AG20443 (cell line): Measurements from ENCODE around the gene CD9.
A peak's percentile ranks its signal among the peaks of the same experiment; 100 is the strongest.

Experiments
- DNase-seq: peaks from one replicate; pipeline ENCODE4 v3.0.0; 2012; ENCODE audit warnings: low spot score, mixed read lengths

The CD9 gene

DNA sequence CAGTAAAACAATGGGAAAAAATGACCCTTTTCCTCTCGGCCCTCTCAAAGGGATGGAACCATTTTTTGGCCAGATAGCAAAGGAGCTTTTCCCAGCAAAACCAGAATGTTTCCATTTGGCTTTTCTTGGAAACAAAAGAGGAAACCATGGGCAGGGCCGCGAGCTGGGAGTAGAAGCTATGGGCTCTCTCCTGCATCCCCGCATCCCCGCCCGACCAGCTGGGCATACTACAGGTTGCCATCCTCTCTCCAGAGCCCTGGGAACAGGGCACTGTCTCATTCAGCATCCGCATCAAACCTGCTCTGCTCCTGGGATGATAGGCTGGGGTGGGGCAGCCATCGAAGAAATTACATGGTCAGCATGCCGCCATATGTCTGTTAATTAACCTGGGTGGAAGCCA lies 20.9 kb downstream of the CD9 start:
- DNase-seq = no peak

DNA sequence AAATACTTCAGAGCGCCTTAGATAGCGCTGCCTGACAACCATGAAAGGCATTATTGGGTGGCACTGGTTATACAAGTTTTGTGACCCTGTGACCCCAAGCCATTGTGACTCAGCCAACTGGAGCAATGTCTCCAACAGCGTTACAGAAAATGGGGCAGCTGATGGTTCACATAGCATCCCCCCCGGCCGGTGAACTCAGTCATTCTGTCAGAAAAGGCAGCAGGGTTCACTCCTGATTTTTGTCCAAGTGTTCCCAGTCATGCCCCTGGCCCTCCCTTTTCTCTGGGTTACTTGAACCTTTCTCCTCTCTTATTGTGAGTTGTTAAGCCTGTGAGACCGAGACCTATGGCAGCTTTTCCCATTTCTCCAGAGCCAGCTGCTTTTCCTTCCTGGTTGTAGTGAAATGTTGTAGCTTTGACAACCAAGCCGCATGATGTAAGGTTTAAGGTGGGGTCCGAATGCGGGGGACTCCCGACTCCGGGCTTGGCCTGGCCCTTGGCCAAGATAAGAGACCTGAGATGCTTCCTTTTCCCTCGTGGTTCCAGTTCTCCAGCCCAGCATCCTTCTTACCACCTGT lies 22.0 kb downstream of the CD9 start:
- no peak for DNase-seq

DNA sequence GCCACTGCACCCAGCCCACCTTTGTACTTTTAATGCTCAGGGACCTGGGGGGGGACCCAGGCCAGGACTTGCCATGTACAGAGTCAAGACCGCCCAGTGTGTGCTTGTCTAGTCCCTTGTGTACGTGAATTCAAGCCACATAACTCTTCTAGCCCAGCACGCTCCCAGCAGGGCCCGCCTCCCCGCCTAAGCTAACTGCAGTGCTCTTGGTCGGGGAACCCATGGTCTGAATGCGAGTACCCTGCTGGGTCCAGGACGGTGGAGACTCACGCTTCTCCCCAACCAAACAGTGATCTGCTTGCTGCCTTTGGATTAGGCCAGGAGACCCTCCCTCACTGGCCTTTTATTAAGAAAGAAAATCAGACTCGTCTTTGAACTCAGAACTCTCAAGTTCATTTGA lies 23.3 kb downstream of the CD9 start:
- DNase-seq = no peak

GRCh38 chr12:6224550-6224949 lies 24.4 kb downstream of the CD9 start:
- DNase-seq = peak; percentile 50

DNA sequence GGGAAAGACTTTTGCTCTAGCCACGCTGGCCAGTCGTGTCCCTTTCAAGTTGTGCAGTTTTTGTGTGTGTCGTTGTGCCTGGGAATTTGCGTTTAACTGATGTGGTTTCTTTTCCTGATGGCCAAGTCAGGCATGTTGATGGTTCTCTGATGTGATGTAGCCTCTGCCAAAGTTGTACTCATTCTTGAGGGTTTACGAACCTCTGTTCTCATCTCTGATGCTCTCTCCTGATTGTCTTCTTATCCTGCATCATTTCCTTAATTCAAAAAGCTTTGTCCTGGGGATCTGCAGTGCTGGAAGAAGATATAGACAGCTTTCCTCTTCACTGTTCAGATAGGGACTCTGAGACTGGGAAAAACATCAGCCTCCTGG lies 25.4 kb downstream of the CD9 start:
- DNase-seq = no peak

- DNase-seq = peak; percentile 50
Measured at GRCh38 chr12:6226002-6226678, 25.9 kb downstream of the CD9 start.

GRCh38 chr12:6226679-6227051 lies 26.5 kb downstream of the CD9 start:
- DNase-seq = no peak

DNA sequence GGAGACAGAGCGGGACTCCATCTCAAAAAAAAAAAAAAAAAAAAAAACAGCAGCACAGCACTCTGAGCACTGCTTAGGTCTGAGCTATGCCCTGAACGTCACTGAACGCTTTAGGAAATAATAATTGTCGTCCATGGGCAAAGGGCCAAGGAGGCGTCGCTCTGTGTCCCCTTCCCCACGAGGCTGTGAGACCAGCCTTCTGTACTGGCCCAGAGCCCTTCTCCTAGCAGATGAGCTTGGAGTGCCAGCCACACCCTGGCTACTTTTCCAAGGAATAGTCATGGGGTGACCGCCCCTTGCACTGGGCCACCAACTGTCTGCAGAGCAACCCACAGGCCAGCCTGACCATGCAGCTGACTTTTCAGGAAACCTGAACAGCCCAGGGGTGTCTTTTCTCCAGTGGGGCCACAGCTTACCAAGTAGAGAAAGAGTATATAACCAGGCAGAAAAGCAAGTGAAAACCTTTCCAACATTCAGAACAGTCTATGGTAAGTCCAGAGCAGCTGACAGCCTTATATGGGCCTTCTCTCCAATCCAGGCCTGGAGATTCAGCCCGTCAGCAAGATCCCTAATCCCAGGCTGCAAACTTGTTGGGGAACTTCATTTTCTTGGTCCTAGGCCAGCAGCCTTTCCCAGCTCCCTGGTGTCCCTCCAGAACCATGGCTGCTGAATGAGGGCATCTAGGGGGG lies 28.5 kb downstream of the CD9 start:
- no peak for DNase-seq

GRCh38 chr12:6229224-6230218 lies 29.3 kb downstream of the CD9 start:
- peak; percentile 85 for DNase-seq

GRCh38 chr12:6230321-6231110 lies 30.3 kb downstream of the CD9 start:
- peak; percentile 54 for DNase-seq

DNA sequence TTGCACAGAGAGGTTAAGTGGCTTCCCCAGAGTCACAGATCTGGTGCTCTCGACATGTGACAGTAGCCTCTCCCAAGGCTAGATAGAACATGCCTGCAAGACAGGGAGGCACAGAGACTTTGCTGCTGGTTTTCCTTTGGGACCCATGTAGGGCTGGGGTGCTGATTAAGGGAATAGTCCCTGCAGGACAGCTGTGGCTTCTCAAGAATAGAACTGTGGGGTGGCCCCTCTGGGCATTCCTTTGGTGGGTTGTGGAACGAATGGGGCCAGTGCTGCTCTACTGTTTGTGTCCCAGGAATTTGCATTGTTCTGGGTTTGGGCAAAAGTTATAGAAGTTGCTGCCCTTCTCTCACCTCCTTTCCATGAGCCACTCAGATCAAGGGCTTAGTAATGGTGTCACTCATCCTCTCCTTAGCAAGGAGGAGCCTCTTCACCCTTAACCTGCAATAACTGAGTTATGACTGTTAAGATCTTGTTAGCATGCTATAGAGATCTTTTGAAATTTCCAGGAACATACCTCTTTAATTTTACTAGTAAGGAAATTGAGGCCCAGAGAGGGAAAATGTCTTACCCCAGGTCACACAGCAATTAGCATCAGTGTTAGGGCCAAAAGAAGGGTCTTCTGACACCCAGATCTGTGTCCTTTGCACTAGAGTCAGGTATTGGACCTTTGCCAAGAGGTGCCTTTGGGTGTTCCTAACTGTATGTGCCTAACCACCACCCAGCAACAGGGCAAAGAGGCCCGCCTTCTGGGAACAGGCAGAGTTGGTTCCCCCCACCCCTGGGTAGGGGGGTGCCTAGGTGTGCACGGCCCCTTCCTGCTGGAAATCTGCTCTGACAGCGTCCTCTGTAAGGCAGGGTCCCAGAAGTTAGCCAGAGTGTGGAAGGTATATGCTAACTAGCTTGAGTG lies 31.4 kb downstream of the CD9 start:
- DNase-seq = no peak

DNA sequence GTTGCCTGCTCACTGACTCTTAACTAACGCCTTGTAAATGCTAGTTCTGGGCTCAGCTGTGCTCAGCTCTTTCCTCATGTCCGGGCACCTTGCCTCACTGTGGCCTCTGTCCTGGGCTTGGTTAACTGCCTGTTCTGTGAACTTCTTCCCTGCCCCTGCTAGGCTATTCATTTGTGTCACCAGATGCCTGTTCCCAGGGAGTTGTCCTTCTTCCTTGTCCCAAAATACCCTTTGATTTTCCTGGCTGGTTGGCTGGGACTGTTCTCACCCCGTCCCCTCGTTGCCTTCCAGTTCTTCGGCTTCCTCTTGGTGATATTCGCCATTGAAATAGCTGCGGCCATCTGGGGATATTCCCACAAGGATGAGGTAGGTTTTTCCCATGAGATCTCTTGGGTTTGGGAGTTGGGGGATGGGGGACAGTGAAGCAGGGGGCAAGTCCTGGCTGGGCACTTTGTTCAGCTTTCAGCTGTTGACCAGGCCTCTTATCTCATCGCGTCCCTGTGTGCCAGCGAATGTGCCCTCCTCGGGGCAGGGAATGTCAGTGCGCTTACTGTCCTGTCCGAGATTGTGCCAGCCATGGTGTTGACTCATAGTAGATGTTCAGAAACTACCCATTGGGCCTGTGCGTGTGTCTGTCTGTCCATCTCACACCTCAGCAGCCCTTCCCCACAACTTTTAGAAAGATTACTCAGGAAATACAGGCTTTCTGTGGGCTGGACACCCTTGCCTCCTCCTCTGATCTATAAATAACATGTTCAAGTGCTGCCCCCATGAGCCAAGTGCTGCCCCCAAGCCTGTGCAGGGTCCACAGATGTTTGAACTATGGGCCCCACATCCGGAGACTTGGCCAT lies 33.1 kb downstream of the CD9 start:
- DNase-seq = no peak

- peak; percentile 61 for DNase-seq
Measured at GRCh38 chr12:6234214-6234613, 34.0 kb downstream of the CD9 start.

DNA sequence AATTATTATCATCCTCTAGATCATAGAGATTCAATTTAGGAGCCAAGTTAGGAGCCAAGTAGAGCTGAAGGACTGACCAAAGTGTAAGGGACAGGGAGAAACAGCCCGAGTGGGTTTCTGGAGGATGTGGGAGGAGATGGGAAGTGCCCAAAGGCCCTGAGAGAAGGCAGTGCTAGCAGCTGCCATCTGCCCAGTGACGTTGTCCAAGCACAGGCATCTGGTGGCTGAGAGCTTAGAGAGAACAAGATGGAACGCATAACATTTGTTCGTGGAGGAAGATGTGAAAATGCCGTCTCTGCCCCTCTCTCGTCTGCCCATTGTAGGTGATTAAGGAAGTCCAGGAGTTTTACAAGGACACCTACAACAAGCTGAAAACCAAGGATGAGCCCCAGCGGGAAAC lies 34.7 kb downstream of the CD9 start:
- DNase-seq = no peak

- DNase-seq = no peak
Measured at GRCh38 chr12:6235499-6235898, 35.3 kb downstream of the CD9 start.

- no peak for DNase-seq
Measured at GRCh38 chr12:6235906-6236640, 35.9 kb downstream of the CD9 start.

- no peak for DNase-seq
Measured at GRCh38 chr12:6236641-6236940, 36.4 kb downstream of the CD9 start.

- DNase-seq = no peak
Measured at GRCh38 chr12:6237830-6238229, 37.6 kb downstream of the CD9 start.

GRCh38 chr12:6238875-6239274 lies 38.7 kb downstream of the CD9 start:
- no peak for DNase-seq
